RWPE2 (cell line): ENCODE data around the gene FBLN2.

ENCODE experiments used
- ATAC-seq: fragments of 200-7000 bp; cut with Tn5 transposase; 3 replicates; pipeline ENCODE4 v1.9.1; 2021; ENCODE audit warnings: low read depth
- DNase-seq: peaks from one replicate; pipeline ENCODE4 v3.0.0-alpha.2; 2020; ENCODE audit warnings: low spot score
- H3K27ac ChIP-seq: fragments of 450-650 bp; 2 replicates; pipeline ENCODE4 v1.5.1; 2017; ENCODE audit warnings: mild to moderate bottlenecking; ENCODE audit not compliant: poor library complexity, severe bottlenecking
- H3K27me3 ChIP-seq: fragments of 250-450 bp; sonication (Bioruptor Pico); 2 replicates; pipeline ENCODE4 v1.5.1; 2021; ENCODE audit warnings: mild to moderate bottlenecking, moderate library complexity; ENCODE audit not compliant: insufficient read depth, poor library complexity, severe bottlenecking
- H3K36me3 ChIP-seq: fragments of 250-450 bp; sonication (Bioruptor Pico); 2 replicates; pipeline ENCODE4 v1.5.1; 2020; ENCODE audit warnings: low read depth, mild to moderate bottlenecking, moderate library complexity
- H3K4me1 ChIP-seq: fragments of 250-450 bp; sonication (Bioruptor Pico); 2 replicates; pipeline ENCODE4 v1.5.1; 2021; ENCODE audit warnings: mild to moderate bottlenecking, moderate library complexity; ENCODE audit not compliant: insufficient read depth, poor library complexity, severe bottlenecking
- H3K4me3 ChIP-seq: fragments of 250-450 bp; sonication (Bioruptor Pico); 2 replicates; pipeline ENCODE4 v1.5.1; 2021; ENCODE audit warnings: mild to moderate bottlenecking, moderate library complexity; ENCODE audit not compliant: severe bottlenecking
- H3K9me3 ChIP-seq: fragments of 250-450 bp; sonication (Bioruptor Pico); 2 replicates; pipeline ENCODE4 v1.5.1; 2021; ENCODE audit warnings: mild to moderate bottlenecking, moderate library complexity; ENCODE audit not compliant: severe bottlenecking
- TF ChIP-seq, protein P1 (sequence below): fragments of 450-650 bp; IDR thresholded peaks from one replicate; pipeline ENCODE4 v1.5.1; 2017; ENCODE audit warnings: mild to moderate bottlenecking, moderate library complexity; ENCODE audit not compliant: poor library complexity, severe bottlenecking

The FBLN2 gene

GRCh38 chr3:13593615-13594014 is 44.7 kb downstream of the FBLN2 start:
- TF ChIP-seq, protein P1, sequence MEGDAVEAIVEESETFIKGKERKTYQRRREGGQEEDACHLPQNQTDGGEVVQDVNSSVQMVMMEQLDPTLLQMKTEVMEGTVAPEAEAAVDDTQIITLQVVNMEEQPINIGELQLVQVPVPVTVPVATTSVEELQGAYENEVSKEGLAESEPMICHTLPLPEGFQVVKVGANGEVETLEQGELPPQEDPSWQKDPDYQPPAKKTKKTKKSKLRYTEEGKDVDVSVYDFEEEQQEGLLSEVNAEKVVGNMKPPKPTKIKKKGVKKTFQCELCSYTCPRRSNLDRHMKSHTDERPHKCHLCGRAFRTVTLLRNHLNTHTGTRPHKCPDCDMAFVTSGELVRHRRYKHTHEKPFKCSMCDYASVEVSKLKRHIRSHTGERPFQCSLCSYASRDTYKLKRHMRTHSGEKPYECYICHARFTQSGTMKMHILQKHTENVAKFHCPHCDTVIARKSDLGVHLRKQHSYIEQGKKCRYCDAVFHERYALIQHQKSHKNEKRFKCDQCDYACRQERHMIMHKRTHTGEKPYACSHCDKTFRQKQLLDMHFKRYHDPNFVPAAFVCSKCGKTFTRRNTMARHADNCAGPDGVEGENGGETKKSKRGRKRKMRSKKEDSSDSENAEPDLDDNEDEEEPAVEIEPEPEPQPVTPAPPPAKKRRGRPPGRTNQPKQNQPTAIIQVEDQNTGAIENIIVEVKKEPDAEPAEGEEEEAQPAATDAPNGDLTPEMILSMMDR, result no peak
- H3K4me1 ChIP-seq, result no peaks in the 10 kb centered on the region
- no peaks in the 10 kb centered on the region for H3K36me3 ChIP-seq
- ATAC-seq (no peak), DNase-seq (no peak)
- H3K9me3 ChIP-seq, result no peaks in the 10 kb centered on the region
- no peak overlapping the region for H3K27ac ChIP-seq
- H3K27me3 ChIP-seq, result no peaks in the 10 kb centered on the region
- no peak overlapping the region for H3K4me3 ChIP-seq

DNA sequence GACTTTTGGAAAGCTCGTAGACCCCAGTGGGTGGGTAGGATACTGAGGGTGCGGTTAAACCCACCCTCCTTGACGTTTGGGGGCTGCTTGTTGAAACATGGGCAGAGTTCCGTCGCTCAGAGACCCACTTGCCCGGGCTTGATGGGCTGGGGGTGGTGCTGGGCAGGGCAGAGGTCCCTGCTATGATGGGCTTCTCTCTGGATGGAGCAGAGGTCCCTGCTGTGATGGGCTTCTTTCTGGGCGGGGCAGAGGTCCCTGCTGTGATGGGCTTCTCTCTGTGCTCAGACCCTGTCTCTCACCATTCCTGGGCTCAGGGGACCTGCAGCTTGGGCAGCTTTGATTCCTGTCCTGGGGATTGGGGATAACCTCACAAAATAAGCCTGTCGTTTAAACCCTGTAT is 45.2 kb downstream of the FBLN2 start:
- Histone ChIP-seq H3K27me3 (no peaks in the 10 kb centered on the region), H3K4me3 (no peak overlapping the region), H3K27ac (no peak overlapping the region), H3K36me3 (no peaks in the 10 kb centered on the region), H3K4me1 (no peaks in the 10 kb centered on the region), H3K9me3 (no peaks in the 10 kb centered on the region)
- DNase-seq (no peak), ATAC-seq (no peak)
- TF ChIP-seq, protein P1, result no peak

DNA sequence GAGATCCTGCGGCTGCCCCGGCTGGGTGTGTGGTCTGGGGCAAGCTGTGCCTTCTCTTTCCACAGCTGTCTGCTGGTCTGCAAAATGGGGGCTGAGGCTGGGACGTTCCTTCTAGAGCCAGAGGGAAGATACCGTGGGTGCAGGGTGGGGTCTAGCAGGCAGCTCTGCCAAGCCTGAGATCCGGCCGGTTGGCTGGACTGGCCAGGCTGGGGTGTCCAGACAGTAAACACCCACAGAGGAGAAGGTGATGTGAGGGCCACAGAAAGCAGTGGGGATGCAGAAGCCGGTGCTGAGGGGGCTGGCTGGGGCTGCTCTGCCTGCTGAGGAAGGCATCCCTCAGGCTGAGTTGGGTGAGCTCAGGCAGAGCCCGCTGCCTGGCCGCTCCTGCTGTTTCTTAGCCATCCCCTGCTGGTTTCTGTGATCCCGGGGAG is 46.1 kb downstream of the FBLN2 start:
- Histone ChIP-seq H3K27me3 (no peaks in the 10 kb centered on the region), H3K4me3 (no peak overlapping the region), H3K27ac (no peak overlapping the region), H3K4me1 (no peaks in the 10 kb centered on the region), H3K9me3 (no peaks in the 10 kb centered on the region), H3K36me3 (no peaks in the 10 kb centered on the region)
- no peak for DNase-seq
- TF ChIP-seq, protein P1, result no peak
- ATAC-seq, result no peak

GRCh38 chr3:13595485-13595884 is 46.6 kb downstream of the FBLN2 start:
- TF ChIP-seq, protein P1, result no peak
- no peaks in the 10 kb centered on the region for H3K9me3 ChIP-seq
- H3K27ac ChIP-seq, result no peak overlapping the region
- ATAC-seq (no peak), DNase-seq (no peak)
- no peaks in the 10 kb centered on the region for H3K27me3 ChIP-seq
- no peak overlapping the region for H3K4me3 ChIP-seq
- no peaks in the 10 kb centered on the region for H3K4me1 ChIP-seq
- no peaks in the 10 kb centered on the region for H3K36me3 ChIP-seq

DNA sequence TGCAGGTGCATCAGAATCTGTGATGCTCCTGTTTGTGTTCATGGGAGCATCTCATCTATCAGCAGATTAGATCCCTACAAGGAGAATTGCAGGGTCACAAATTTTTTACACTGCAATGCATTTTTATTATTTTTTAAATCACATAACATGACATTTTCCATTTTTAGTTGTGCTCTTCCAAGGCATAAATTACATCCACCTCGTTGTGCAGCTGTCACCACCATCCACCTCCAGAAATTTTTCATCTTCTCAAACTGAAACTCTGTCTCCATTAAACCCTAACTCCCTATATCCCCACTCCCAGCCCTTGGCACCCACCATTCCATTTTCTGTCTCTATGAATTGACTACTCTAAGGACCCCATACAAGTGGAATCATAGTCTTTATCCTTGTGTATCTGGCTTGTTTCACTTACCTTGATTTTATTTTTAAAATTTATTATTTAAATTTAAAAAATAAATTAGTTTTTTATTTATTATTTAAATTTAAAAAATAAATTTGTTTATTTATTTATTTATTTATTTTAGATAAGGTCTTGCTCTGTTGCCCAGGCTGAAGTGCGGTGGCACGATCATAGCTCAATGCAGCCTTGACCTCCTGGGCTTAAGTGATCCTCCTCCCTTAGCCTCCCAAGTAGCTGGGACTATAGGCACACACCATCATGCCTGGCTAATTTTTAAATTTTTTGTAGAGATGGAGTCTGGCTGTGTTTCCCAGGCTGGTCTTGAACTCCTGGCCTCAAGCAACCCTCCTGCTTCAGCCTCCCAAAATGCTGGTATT is 47.7 kb downstream of the FBLN2 start:
- Histone ChIP-seq H3K4me3 (no peak overlapping the region), H3K27me3 (no peaks in the 10 kb centered on the region), H3K36me3 (no peaks in the 10 kb centered on the region), H3K27ac (no peak overlapping the region), H3K9me3 (no peaks in the 10 kb centered on the region), H3K4me1 (peaks cover 10% of the 10 kb centered on the region)
- TF ChIP-seq, protein P1, result no peak
- DNase-seq (no peak), ATAC-seq (no peak)
